HUDEP-2 (cell line): ENCODE data around the gene ISL2.

Source experiments
- DNase-seq, 76 experiments: peaks; one replicate each; lab custom pipeline; 2025; ENCODE audit not compliant: unreplicated experiment in 76 of 76; lab: John Stamatoyannopoulos, UW

The ISL2 gene

GRCh38 chr15:76327191-76328105 is 9.1 kb upstream of the ISL2 start:
- DNase-seq, result peak in 1 of 76 experiments; percentile 11

DNA sequence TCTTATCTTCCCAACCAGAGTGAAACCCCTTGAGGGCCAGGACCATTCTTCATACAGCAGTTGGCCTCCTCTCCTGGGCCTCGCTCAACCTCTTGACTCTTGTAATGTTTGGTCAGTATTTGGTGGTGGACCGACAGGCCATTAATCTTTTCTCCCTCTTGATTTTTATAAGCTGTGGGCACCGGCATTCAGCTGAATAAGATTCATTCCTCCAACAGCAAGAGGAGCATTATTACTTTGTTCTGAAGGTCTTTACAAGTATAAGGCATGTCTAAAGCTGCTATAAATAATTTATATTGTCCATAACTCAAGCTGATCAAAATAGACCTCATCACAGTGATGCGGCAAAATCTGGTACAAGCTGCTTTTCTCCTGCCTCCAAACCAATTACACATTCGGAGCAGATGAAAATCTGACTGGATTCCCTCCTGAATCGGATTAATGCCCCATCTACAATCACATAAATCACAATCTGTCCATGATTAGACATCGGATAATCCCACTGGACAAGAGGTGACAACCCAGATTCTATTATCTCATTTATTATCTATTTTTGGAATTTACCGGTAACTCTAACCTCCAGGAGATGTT is 8.4 kb upstream of the ISL2 start:
- no peak for DNase-seq

- DNase-seq, result no peak
Observed at GRCh38 chr15:76328958-76329357, 7.6 kb upstream of the ISL2 start.

DNA sequence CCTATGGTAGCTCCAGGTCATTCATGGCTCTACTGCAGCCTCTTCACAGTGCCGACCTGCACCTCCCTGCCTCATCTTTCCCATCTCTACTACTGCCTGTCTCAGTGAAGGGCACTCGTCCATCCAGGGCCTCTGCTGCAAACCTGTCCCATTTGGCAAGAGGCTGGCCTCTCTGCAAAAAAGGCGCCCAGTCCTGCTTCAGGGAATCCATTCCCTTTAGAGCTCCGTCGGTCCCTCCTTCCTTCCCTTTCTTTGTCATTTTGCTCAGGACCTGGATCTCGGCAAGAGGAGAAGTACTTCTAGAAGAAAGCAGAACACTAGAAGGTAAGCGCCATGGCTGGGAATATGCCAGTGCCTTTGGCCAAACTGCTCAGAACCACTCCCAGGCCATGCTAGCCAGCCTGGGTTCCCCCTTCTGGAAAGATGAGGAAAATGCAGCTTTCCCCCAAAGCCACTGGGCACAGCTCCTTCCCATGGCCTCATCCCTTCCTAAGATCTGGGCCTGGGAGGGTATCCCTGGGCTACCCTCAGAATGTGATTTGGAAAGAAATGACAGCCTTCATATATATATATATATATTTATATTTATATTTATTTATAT is 6.4 kb upstream of the ISL2 start:
- peak in 28 of 76 experiments; percentile 9 to 53 (median 26) for DNase-seq

GRCh38 chr15:76332796-76333195 is 3.8 kb upstream of the ISL2 start:
- DNase-seq, result no peak

DNA sequence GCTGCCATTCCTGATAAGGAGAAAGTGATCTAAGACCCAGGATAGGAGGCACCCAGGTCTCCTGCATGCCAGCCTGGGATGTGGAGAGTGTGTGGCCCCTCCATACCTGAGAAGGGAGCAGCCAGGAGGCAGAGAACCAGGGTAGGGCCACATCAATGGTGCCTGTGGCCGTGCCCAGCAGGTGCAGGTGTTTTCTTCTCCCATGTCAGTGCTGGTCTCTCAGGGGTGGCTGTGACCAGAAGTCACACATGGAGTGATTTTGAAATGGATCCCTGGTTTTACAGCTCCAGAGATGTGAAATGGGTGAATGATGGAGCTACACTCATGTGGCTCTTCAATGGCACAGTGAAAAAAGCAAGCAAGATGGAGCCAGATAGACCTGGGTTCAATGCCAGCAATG is 3.3 kb upstream of the ISL2 start:
- no peak for DNase-seq

GRCh38 chr15:76333720-76334437 is 2.7 kb upstream of the ISL2 start:
- DNase-seq, result peak in 2 of 76 experiments; percentile 17 to 29

- DNase-seq, result no peak
Observed at GRCh38 chr15:76334438-76335306, 1.9 kb upstream of the ISL2 start.

DNA sequence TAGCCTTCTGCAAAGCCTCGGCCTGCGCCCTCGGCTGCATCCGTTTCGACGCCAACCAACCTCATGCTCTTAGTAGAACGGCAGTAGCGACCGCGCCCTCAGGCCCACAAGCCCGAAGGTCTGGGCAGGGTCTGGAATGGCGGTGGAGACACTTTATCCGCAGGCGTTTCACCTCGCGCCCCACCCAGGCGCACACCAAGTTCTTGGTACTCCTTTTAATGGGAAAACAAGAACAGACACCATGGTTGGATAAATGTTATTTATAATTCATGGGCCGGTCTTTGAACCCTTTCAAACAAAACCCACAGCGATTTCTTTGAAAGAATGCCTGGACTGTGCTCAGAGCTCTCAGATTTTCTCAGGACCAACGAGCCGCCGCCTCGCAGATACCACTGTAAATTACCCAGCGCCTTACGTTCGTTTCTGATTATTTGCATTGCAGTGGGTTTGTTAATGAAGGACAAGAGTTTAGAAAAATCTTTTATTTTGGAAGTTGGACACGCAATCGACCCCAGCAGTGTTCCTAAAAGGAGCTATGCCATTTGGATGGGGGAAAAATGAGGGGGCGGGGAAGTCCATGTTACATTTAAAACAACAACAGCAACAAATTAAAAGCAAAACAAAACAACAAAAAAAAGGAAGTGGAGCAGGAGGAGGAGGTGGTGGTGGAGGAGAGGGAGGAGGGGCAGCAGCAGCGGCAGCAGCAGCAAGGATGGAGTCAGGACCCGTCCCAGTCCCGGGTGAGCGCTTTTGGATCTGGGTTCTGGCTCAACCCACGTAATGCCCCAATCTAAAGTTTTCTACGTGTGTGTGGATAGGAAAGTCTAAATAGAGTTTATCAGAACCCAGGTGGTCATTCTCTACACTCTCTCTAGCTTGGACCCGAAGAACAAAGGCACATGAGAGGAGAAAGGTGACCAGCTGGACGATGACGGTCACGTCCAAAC is 993 bp upstream of the ISL2 start:
- DNase-seq, result peak in 2 of 76 experiments; percentile 5 to 11

DNA sequence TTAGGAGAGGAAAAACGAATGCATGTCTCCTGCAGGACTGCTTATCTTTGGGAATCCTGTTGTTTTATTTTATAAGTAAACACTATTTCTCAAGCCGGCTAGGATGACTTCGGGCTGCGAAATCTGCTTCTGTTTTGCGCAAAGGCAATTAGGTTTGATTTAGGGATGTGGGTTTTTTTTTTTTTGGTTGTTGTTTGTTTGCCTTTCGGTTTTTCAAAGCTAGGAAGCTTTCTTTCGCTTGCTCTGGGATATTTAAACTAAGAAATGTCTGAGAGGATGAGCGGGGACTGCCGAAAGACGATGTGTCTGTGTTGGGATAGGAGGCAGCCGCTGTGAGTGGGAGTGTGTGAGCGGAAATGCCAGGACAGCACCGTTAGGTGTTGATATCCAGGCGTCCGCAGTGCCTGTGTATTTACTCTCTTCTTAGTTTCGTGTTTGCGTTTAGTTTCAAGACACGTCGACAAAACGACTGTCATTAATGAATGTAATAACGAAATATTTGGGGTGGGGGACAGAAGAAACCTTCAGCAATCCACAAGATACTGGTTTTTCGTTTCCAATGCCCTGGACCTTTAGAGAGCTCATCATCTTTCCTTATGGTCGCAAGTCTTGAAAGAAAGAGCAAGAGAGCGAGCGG is 604 bp downstream of the ISL2 start:
- DNase-seq, result peak in 7 of 76 experiments; percentile 11 to 35 (median 14)

DNA sequence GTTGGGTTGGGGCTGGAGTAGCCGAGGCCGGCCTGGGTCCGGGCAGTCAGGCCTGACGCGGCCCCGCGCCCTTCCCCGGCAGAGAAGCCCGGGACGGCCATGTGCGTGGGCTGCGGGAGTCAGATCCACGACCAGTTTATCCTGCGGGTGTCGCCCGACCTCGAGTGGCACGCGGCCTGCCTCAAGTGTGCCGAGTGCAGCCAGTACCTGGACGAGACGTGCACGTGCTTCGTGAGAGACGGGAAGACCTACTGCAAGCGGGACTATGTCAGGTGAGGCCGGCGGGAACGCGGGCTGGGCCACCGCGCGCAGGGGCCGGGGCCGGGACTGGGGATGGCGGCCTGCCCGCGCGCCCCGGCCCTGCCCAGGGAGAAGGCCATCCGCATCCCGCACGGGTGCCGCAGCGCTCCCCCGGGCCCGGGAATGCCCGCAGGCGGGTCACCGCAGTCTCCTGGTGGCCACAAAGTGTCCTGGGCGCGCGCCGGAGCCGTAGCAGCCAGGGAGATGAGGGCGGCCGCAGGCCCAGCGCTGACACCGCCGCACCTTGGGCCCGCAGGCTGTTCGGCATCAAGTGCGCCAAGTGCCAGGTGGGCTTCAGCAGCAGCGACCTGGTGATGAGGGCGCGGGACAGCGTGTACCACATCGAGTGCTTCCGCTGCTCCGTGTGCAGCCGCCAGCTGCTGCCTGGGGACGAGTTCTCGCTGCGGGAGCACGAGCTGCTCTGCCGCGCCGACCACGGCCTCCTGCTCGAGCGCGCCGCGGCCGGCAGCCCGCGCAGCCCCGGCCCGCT is 1.3 kb downstream of the ISL2 start:
- DNase-seq, result no peak

DNA sequence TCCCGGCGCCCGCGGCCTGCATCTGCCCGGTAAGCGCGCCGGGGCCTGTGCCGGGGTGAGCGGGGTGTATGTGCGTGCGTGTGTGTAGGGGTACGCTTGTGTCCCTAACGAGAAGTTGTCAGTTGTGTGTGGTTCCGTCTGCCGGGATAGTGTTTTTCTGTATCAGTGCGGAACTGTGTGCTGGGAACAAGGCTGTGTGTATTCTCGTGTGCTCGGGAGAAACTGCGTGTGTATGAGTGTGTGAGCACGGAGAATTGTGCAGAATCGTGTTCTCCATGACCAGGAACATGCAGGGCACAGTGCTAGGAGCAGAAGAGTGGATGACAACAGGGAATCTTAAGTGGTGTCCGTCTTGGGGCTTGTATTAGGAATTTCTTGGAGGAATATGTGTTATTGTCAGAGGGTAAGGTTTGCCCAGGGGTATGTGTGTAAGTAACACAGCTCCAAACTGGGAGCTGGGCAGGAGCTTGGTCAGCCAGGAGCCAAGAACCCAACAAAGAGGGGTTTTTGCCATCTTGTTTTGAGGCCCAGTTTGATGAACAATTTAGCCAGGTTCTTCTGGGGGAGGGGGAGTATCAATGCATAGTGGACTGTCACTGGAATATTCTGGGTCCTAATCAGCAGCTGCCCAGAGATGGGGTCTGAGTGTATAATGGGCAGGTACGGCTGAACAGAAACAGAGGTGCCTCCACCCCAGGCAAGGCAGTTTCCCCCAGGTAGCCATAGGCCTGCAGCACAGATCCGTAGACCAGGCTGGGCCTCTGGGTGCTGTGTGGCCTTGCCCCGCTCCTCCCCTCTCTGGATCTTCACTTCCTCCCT is 2.1 kb downstream of the ISL2 start:
- DNase-seq, result no peak

- DNase-seq, result peak in 2 of 76 experiments; percentile 51 to 52
Observed at GRCh38 chr15:76339305-76340197, 3.0 kb downstream of the ISL2 start.

DNA sequence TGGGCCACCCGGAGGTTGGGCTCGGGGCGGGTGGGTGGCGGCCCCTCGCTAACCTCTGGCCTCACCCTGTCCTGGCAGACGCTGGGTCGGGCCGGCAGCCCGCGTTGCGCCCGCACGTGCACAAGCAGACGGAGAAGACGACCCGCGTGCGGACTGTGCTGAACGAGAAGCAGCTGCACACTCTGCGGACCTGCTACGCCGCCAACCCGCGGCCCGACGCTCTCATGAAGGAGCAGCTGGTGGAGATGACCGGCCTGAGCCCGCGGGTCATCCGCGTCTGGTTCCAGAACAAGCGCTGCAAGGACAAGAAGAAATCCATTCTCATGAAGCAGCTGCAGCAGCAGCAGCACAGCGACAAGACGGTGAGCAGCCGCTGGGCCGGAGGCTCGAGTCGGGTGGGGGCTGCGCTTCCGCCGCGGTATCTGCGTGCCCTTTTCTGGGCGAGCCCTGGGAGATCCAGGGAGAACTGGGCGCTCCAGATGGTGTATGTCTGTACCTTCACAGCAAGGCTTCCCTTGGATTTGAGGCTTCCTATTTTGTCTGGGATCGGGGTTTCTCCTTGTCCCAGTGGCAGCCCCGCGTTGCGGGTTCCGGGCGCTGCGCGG is 3.7 kb downstream of the ISL2 start:
- DNase-seq, result peak in 6 of 76 experiments; percentile 10 to 52 (median 38)

DNA sequence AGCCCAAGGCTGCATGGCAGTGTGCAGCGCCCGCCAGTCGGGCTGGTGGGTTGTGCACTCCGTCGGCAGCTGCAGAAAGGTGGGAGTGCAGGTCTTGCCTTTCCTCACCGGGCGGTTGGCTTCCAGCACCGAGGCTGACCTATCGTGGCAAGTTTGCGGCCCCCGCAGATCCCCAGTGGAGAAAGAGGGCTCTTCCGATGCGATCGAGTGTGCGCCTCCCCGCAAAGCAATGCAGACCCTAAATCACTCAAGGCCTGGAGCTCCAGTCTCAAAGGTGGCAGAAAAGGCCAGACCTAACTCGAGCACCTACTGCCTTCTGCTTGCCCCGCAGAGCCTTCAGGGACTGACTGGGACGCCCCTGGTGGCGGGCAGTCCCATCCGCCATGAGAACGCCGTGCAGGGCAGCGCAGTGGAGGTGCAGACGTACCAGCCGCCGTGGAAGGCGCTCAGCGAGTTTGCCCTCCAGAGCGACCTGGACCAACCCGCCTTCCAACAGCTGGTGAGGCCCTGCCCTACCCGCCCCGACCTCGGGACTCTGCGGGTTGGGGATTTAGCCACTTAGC is 4.3 kb downstream of the ISL2 start:
- DNase-seq, result peak in 14 of 76 experiments; percentile 9 to 48 (median 24)
